GM12878 (cell line): ENCODE data around the gene WDR53. TPM values are rescaled to one million over a fixed set of nuclear protein-coding genes. Genes with fewer than 3 reads are reported as not detected.

ENCODE experiments used
- ATAC-seq: fragments of 200-7000 bp; cut with Tn5 transposase; 3 replicates; pipeline ENCODE4 v1.9.1; 2020; ENCODE audit warnings: mild to moderate bottlenecking, moderate library complexity
- BruUV-seq: library from RNA; stranded (reverse); fragments of 400-500 nt; replicated peaks from 2 replicates; lab custom pipeline; 2021; lab: Mats Ljungman, UMichigan
- CTCF ChIA-PET: fragments of 300-600 bp; sonication (Branson Sonifier 250); formaldehyde crosslinking; extraction: SDS; loops from one replicate; lab custom pipeline; 2021; ENCODE audit warnings: inconsistent platforms; lab: Yijun Ruan, JAX
- POLR2A ChIA-PET: fragments of 350-600 bp; formaldehyde crosslinking; extraction: SDS; loops from one replicate; lab custom pipeline; 2021; ENCODE audit warnings: inconsistent platforms; lab: Charles Lee
- RAD21 ChIA-PET: fragments of 300-600 bp; sonication (Branson Sonifier 250); formaldehyde crosslinking; loops from one replicate; lab custom pipeline; 2023; ENCODE audit warnings: antibody characterized with exemption; ENCODE audit not compliant: unreplicated experiment; lab: Charles Lee
- SMC1A ChIA-PET: fragments of 300-600 bp; sonication (Branson Sonifier 250); formaldehyde crosslinking; loops from one replicate; lab custom pipeline; 2023; ENCODE audit not compliant: unreplicated experiment, uncharacterized antibody; lab: Charles Lee
- DNase-seq: peaks from one replicate; pipeline ENCODE4 v3.0.0-alpha.2; 2011; ENCODE audit warnings: low read depth, low spot score
- FAIRE-seq: peaks from 3 replicates; lab custom pipeline; 2011; peaks lifted over from hg19 to GRCh38; lab: Jason Lieb, UNC
- H2AFZ ChIP-seq: 2 replicates; pipeline ENCODE4 v1.6.0; 2011; ENCODE audit warnings: low read depth, low read length, control low read depth; ENCODE audit not compliant: control insufficient read depth
- H3K27ac ChIP-seq: 2 replicates; pipeline ENCODE4 v1.5.1; 2011; ENCODE audit warnings: control low read depth; ENCODE audit not compliant: control insufficient read depth, insufficient read depth
- H3K27me3 ChIP-seq, 2 experiments: replicated peaks in 1 of 2; 2 replicates each; pipeline versions ENCODE4 v1.6.0 to v1.6.1; 2011; ENCODE audit warnings: low read length in 1 of 2; ENCODE audit not compliant: control insufficient read depth in 2 of 2, insufficient read depth in 2 of 2
- H3K36me3 ChIP-seq, 2 experiments: 2 replicates each; pipeline ENCODE4 v1.5.1; 2011; ENCODE audit warnings: low read length in 1 of 2; ENCODE audit not compliant: control insufficient read depth in 2 of 2, insufficient read depth in 2 of 2
- H3K4me1 ChIP-seq: 2 replicates; pipeline ENCODE4 v1.6.1; 2011; ENCODE audit warnings: mild to moderate bottlenecking, low read length, moderate library complexity, mixed read lengths; ENCODE audit not compliant: control insufficient read depth, insufficient read depth
- H3K4me2 ChIP-seq: 2 replicates; pipeline ENCODE4 v1.6.0; 2011; ENCODE audit warnings: control low read depth; ENCODE audit not compliant: control insufficient read depth, insufficient read depth
- H3K4me3 ChIP-seq: fragments of 200-600 bp; sonication (generic); 2 replicates; pipeline ENCODE4 v1.5.1; 2016
- H3K79me2 ChIP-seq: 2 replicates; pipeline ENCODE4 v1.6.0; 2011; ENCODE audit warnings: low read length; ENCODE audit not compliant: control insufficient read depth, insufficient read depth
- H3K9ac ChIP-seq: 2 replicates; pipeline ENCODE4 v1.8.0; 2011; ENCODE audit warnings: low read length, control low read depth, mixed read lengths; ENCODE audit not compliant: control insufficient read depth, insufficient read depth
- H3K9me3 ChIP-seq: replicated peaks from 3 replicates; pipeline ENCODE4 v1.5.1; 2011; ENCODE audit warnings: mild to moderate bottlenecking, low read length; ENCODE audit not compliant: control insufficient read depth, insufficient read depth
- H4K20me1 ChIP-seq: 2 replicates; pipeline ENCODE4 v1.6.0; 2011; ENCODE audit not compliant: control insufficient read depth, insufficient read depth
- NFYB ChIP-seq: IDR thresholded peaks from 2 replicates; pipeline ENCODE4 v1.6.1; 2011; ENCODE audit warnings: low read depth, mild to moderate bottlenecking, low read length, improper control_type of control experiment, moderate library complexity; ENCODE audit not compliant: insufficient read depth
- PAX8 ChIP-seq: fragments of 450-650 bp; IDR thresholded peaks from 2 replicates; pipeline ENCODE4 v1.6.1; 2017; ENCODE audit warnings: mild to moderate bottlenecking, moderate library complexity
- POLR2AphosphoS2 ChIP-seq: IDR thresholded peaks from 2 replicates; pipeline ENCODE4 v1.6.1; 2011; ENCODE audit warnings: low read depth, mild to moderate bottlenecking, low read length, improper control_type of control experiment, moderate library complexity
- SMAD5 ChIP-seq: IDR thresholded peaks from 2 replicates; pipeline ENCODE4 v1.6.1; 2016; ENCODE audit warnings: antibody characterized with exemption, low read depth
- USF2 ChIP-seq: IDR thresholded peaks from 2 replicates; pipeline ENCODE4 v1.6.1; 2011; ENCODE audit warnings: low read depth, low read length, improper control_type of control experiment, borderline replicate concordance
- ZNF687 ChIP-seq: fragments of 450-650 bp; IDR thresholded peaks from 2 replicates; pipeline ENCODE4 v1.6.1; 2017; ENCODE audit warnings: mild to moderate bottlenecking, moderate library complexity
- ZSCAN29 ChIP-seq: fragments of 450-650 bp; IDR thresholded peaks from 2 replicates; pipeline ENCODE4 v1.6.1; 2017; ENCODE audit warnings: mild to moderate bottlenecking, moderate library complexity
- WGBS: methylation state at CpG from one replicate; pipeline ENCODE4 v1.1.6; 2016; ENCODE audit warnings: low lambda C conversion rate; ENCODE audit not compliant: insufficient replicate concordance, insufficient coverage; ENCODE audit errors: missing lambda C conversion rate; 5-methylcytosine and 5-hydroxymethylcytosine counted together
- in situ Hi-C: fragments of 300-500 bp; cut with MboI; formaldehyde crosslinking; loops from 9 replicates; pipeline ENCODE4 v1.14.3; 2018; ENCODE audit warnings: mixed read lengths
- intact Hi-C: fragments of 100-400 bp; cut with micrococcal nuclease; formaldehyde crosslinking; loops from one replicate; pipeline ENCODE4 v1.14.2; 2022; ENCODE audit not compliant: unreplicated experiment
- polyA plus RNA-seq, 11 experiments: library from polyadenylated mRNA; depleted of rRNA in 4 of 11; unstranded in 6 of 11; stranded (reverse) in 5 of 11; fragments of >200 nt; fragmentation: Nextera tagmentation in 4 of 11; fragmentation: Illumina TruSeq in 1 of 11; extraction: Ambion mirVana in 4 of 11; extraction: Trizol in 1 of 11; gene quantifications; 1 replicate in 1 of 11; 2 replicates in 10 of 11; pipeline versions ENCODE4 v1.2.1 to v1.2.3, GENCODE V29; 2011 to 2016; ENCODE audit warnings: inconsistent platforms in 2 of 11, missing spikeins in 2 of 11, low read depth in 1 of 11
- total RNA-seq, 4 experiments: library from RNA; depleted of rRNA in 3 of 4; stranded (reverse); fragments of >200 nt in 3 of 4; fragmentation: Illumina TruSeq in 1 of 4; extraction: Trizol in 1 of 4; gene quantifications; 2 replicates each; pipeline versions ENCODE4 v1.2.1 to v1.2.3, GENCODE V29; 2013 to 2021

Gene WDR53
- total and polyA plus RNA-seq, 10 of the 15 experiments (the other 5 are each of a cell fraction or from before 2014, with no cell fraction given): 7.7 to 20.3 (median 15.7) TPM

GRCh38 chr3:196590279-196590678 lies 21.9 kb upstream of the WDR53 start:
- WGBS: 87% methylated on average over 5 of the region's 5 CpGs

More at GRCh38 chr3:196590279-196590678, 21.9 kb upstream of the WDR53 start:
- no peak overlapping the region for H2AFZ ChIP-seq
- intact Hi-C loops: no loop called here
- DNase-seq: no peak
- no peaks in the 10 kb centered on the region for H3K9me3 ChIP-seq
- H3K36me3 ChIP-seq: peaks cover 0 to 3% of the 10 kb centered on the region in 2 experiments; a peak in 1 of 4 replicates
- H4K20me1 ChIP-seq: no peaks in the 10 kb centered on the region
- SMC1A ChIA-PET: interaction anchor here (0.9 to 1.5 kb wide), 3 partner anchors 19 to 66 kb away, joined by 3 to 6 read pairs (median 3); no protein-coding TSS in a partner anchor
- ATAC-seq: no peak
- no peaks in the 10 kb centered on the region for H3K27me3 ChIP-seq
- no peaks in the 10 kb centered on the region for H3K79me2 ChIP-seq
- no peak overlapping the region for H3K27ac ChIP-seq
- no peak overlapping the region for H3K9ac ChIP-seq
- H3K4me1 ChIP-seq: no peaks in the 10 kb centered on the region
- no peak overlapping the region for H3K4me2 ChIP-seq
- TF ChIP-seq POLR2AphosphoS2 (no peak), PAX8 (no peak), USF2 (no peak), ZSCAN29 (no peak), NFYB (no peak), ZNF687 (no peak), SMAD5 (no peak)
- TF ChIP-seq, all 136 proteins: peak for 0
- no peak overlapping the region for H3K4me3 ChIP-seq
- RAD21 ChIA-PET: interaction anchor here (0.7 to 1.2 kb wide), 2 partner anchors 17 to 95 kb away, joined by 3 to 4 read pairs; no protein-coding TSS in a partner anchor
- BruUV-seq: no TSS peak
- POLR2A ChIA-PET: interaction anchor here (0.6 to 1.1 kb wide), 2 partner anchors 9 to 12 kb away, joined by 3 to 4 read pairs; no protein-coding TSS in a partner anchor
- CTCF ChIA-PET: interaction anchor here (1.0 kb wide), 1 partner anchor 13 kb away, joined by 3 read pairs; no protein-coding TSS in a partner anchor
- FAIRE-seq: no peak
- in situ Hi-C loops: no loop called here
